HG03432 (cell line): Measurements from ENCODE around the gene SERINC2.
"Not testable (repeated sequence)": the region's sequence is repeated elsewhere in the genome, so short reads cannot be mapped to it uniquely, and the experiment has no call there.

Source experiments
- ATAC-seq: cut with Tn5 transposase; IDR thresholded peaks from one replicate; pipeline ENCODE4 v1.9.1; 2021; ENCODE audit warnings: mild to moderate bottlenecking, moderate library complexity; ENCODE audit not compliant: unreplicated experiment

The SERINC2 gene

GRCh38 chr1:31431351-31432257 lies 18.6 kb downstream of the SERINC2 start:
- ATAC-seq: not testable (repeated sequence)

- ATAC-seq: no peak
Measured at GRCh38 chr1:31432592-31433395, 19.8 kb downstream of the SERINC2 start.

- no peak for ATAC-seq
Measured at GRCh38 chr1:31433396-31433930, 20.4 kb downstream of the SERINC2 start.

GRCh38 chr1:31434101-31434871 lies 21.3 kb downstream of the SERINC2 start:
- ATAC-seq: no peak

GRCh38 chr1:31434979-31435378 lies 22.0 kb downstream of the SERINC2 start:
- no peak for ATAC-seq

- ATAC-seq: no peak
Measured at GRCh38 chr1:31435471-31436409, 22.7 kb downstream of the SERINC2 start.

GRCh38 chr1:31436596-31437432 lies 23.8 kb downstream of the SERINC2 start:
- no peak for ATAC-seq

GRCh38 chr1:31437433-31438037 lies 24.5 kb downstream of the SERINC2 start:
- ATAC-seq: no peak

GRCh38 chr1:31439276-31439675 lies 26.3 kb downstream of the SERINC2 start:
- ATAC-seq: no peak

- no peak for ATAC-seq
Measured at GRCh38 chr1:31441073-31441472, 28.1 kb downstream of the SERINC2 start.

- ATAC-seq: no peak
Measured at GRCh38 chr1:31441558-31441957, 28.5 kb downstream of the SERINC2 start.

- ATAC-seq: no peak
Measured at GRCh38 chr1:31441970-31442647, 29.1 kb downstream of the SERINC2 start.

GRCh38 chr1:31442648-31442994 lies 29.6 kb downstream of the SERINC2 start:
- ATAC-seq: no peak

- ATAC-seq: no peak
Measured at GRCh38 chr1:31443673-31444072, 30.7 kb downstream of the SERINC2 start.

GRCh38 chr1:31444725-31445448 lies 31.9 kb downstream of the SERINC2 start:
- no peak for ATAC-seq

- no peak for ATAC-seq
Measured at GRCh38 chr1:31445951-31446350, 32.9 kb downstream of the SERINC2 start.

- no peak for ATAC-seq
Measured at GRCh38 chr1:31447210-31447609, 34.2 kb downstream of the SERINC2 start.
